HepG2 (cell line): ENCODE data around the gene SPRN. TPM values are rescaled to one million over a fixed set of nuclear protein-coding genes. Genes with fewer than 3 reads are reported as not detected.

Experiments used
- ATAC-seq: fragments of 200-7000 bp; cut with Tn5 transposase; 3 replicates; pipeline ENCODE4 v1.9.1; 2020; ENCODE audit warnings: mild to moderate bottlenecking, moderate library complexity
- BruUV-seq: library from RNA; stranded (reverse); fragments of 400-500 nt; replicated peaks from 2 replicates; lab custom pipeline; 2021; lab: Mats Ljungman, UMichigan
- CTCF ChIA-PET: fragments of 300-600 bp; formaldehyde crosslinking; extraction: SDS; loops from one replicate; lab custom pipeline; 2021; ENCODE audit warnings: low total read pairs, inconsistent platforms, low intra/inter-chr PET ratio; lab: Yijun Ruan, JAX
- POLR2A ChIA-PET: fragments of 350-600 bp; sonication (Branson Sonifier 250); formaldehyde crosslinking; loops from one replicate; lab custom pipeline; 2020; ENCODE audit warnings: antibody characterized with exemption, inconsistent platforms; lab: Yijun Ruan, JAX
- DNase-seq: peaks from one replicate; pipeline ENCODE4 v3.0.0-alpha.2; 2015; ENCODE audit warnings: low spot score
- FAIRE-seq: peaks from 3 replicates; lab custom pipeline; 2011; peaks lifted over from hg19 to GRCh38; lab: Jason Lieb, UNC
- H2AFZ ChIP-seq: one replicate; pipeline ENCODE4 v1.6.1; 2011; ENCODE audit warnings: low read length, inconsistent platforms
- H3K27ac ChIP-seq: fragments of 300-600 bp; 3 replicates; pipeline ENCODE4 v1.8.0; 2011; ENCODE audit warnings: mixed run types, mild to moderate bottlenecking, mixed read lengths, low read length, inconsistent platforms; ENCODE audit not compliant: insufficient read depth; ENCODE audit errors: extremely low read length
- H3K27me3 ChIP-seq, 2 experiments: fragments of 200-600 bp in 1 of 2; 2 replicates in 1 of 2; 3 replicates in 1 of 2; pipeline versions ENCODE4 v1.6.0 to v1.8.0; 2011; ENCODE audit warnings: low read length in 2 of 2, mild to moderate bottlenecking in 2 of 2, moderate library complexity in 2 of 2, inconsistent platforms in 1 of 2; ENCODE audit not compliant: insufficient read depth in 2 of 2, control insufficient read depth in 1 of 2
- H3K36me3 ChIP-seq, 2 experiments: fragments of 200-600 bp in 1 of 2; replicated peaks in 1 of 2; 2 replicates in 1 of 2; 3 replicates in 1 of 2; pipeline versions ENCODE4 v1.5.1 to v1.8.0; 2011; ENCODE audit warnings: low read length in 2 of 2, inconsistent platforms in 1 of 2; ENCODE audit not compliant: insufficient read depth in 2 of 2, control insufficient read depth in 1 of 2
- H3K4me1 ChIP-seq: 2 replicates; pipeline ENCODE4 v1.5.1; 2012; ENCODE audit warnings: low read length, inconsistent platforms; ENCODE audit not compliant: insufficient read depth
- H3K4me2 ChIP-seq: 2 replicates; pipeline ENCODE4 v1.6.0; 2011; ENCODE audit warnings: low read depth, low read length, inconsistent platforms
- H3K4me3 ChIP-seq, 3 experiments: fragments of 200-600 bp in 1 of 3; sonication (generic), shearing (Covaris generic) in 1 of 3; replicated peaks in 1 of 3; 2 replicates each; pipeline ENCODE4 v1.5.1; 2011 to 2016; ENCODE audit warnings: low read length in 3 of 3, inconsistent platforms in 2 of 3, low read depth in 2 of 3, mild to moderate bottlenecking in 2 of 3, control low read depth in 1 of 3, mixed read lengths in 1 of 3; ENCODE audit not compliant: insufficient read depth in 1 of 3
- H3K79me2 ChIP-seq: one replicate; pipeline ENCODE4 v1.6.1; 2011; ENCODE audit warnings: low read length, inconsistent platforms; ENCODE audit not compliant: insufficient read depth
- H3K9ac ChIP-seq: 2 replicates; pipeline ENCODE4 v1.6.0; 2011; ENCODE audit warnings: mild to moderate bottlenecking, low read depth, low read length, inconsistent platforms; ENCODE audit not compliant: insufficient read depth
- H3K9me3 ChIP-seq: 2 replicates; pipeline ENCODE4 v1.5.1; 2012; ENCODE audit warnings: mild to moderate bottlenecking, low read length
- H4K20me1 ChIP-seq: 2 replicates; pipeline ENCODE4 v1.6.0; 2011; ENCODE audit warnings: inconsistent platforms, mild to moderate bottlenecking, low read length, moderate library complexity; ENCODE audit not compliant: insufficient read depth
- DZIP1 ChIP-seq: sonication (generic); formaldehyde crosslinking; IDR thresholded peaks from 2 replicates; pipeline ENCODE4 v1.5.0; 2020; ENCODE audit warnings: mild to moderate bottlenecking, missing genetic modification reagents
- EHMT2 ChIP-seq: fragments of 200-600 bp; sonication (generic); IDR thresholded peaks from 2 replicates; pipeline ENCODE4 v1.7.0; 2017; ENCODE audit warnings: antibody characterized with exemption, low read depth, low read length, borderline replicate concordance
- RARA ChIP-seq: IDR thresholded peaks from 2 replicates; pipeline ENCODE4 v1.6.1; 2016; ENCODE audit warnings: missing genetic modification reagents, missing compliant biosample characterization
- THAP8 ChIP-seq: sonication (generic); formaldehyde crosslinking; IDR thresholded peaks from 2 replicates; pipeline ENCODE4 v1.5.1; 2020; ENCODE audit warnings: missing genetic modification reagents, mild to moderate bottlenecking, borderline replicate concordance
- ZNF24 ChIP-seq: fragments of 450-650 bp; IDR thresholded peaks from 2 replicates; pipeline ENCODE4 v1.6.1; 2017; ENCODE audit warnings: antibody characterized with exemption, mild to moderate bottlenecking
- ZNF639 ChIP-seq: conservative IDR thresholded peaks from 2 replicates; pipeline ENCODE4 v1.6.1; 2018; ENCODE audit warnings: missing genetic modification reagents
- WGBS: methylation state at CpG from one replicate; pipeline ENCODE4 v1.1.6; 2017; ENCODE audit warnings: low lambda C conversion rate; 5-methylcytosine and 5-hydroxymethylcytosine counted together
- in situ Hi-C: cut with HindIII; loops from 2 replicates; pipeline ENCODE4 v1.10.0; 2017; ENCODE audit warnings: low pct_unique_long_range_greater_than_20kb; ENCODE audit not compliant: extremely low pct_ligation_motif_present
- intact Hi-C: fragments of 100-400 bp; cut with micrococcal nuclease; formaldehyde crosslinking; loops from one replicate; pipeline ENCODE4 v1.10.0; 2022; ENCODE audit not compliant: unreplicated experiment
- polyA plus RNA-seq, 8 experiments: library from polyadenylated mRNA; depleted of rRNA in 3 of 8; stranded (reverse) in 7 of 8; unstranded in 1 of 8; fragments of >200 nt; fragmentation: Illumina TruSeq in 4 of 8; extraction: Trizol in 4 of 8; gene quantifications; 2 replicates each; pipeline versions ENCODE4 v1.2.1 to v1.2.3, GENCODE V29; 2011 to 2016; ENCODE audit warnings: low read depth in 4 of 8, missing spikeins in 1 of 8, mixed read lengths in 1 of 8; ENCODE audit not compliant: insufficient read depth in 1 of 8
- total RNA-seq, 5 experiments: library from RNA; depleted of rRNA; stranded (reverse); fragments of >200 nt; fragmentation: Illumina TruSeq; extraction: Trizol; gene quantifications; 2 replicates each; pipeline ENCODE4 v1.2.3, GENCODE V29; 2016; ENCODE audit warnings: low read depth in 1 of 5

SPRN gene
- total and polyA plus RNA-seq, 2 of the 13 experiments (the other 11 are each of a cell fraction or from before 2014, with no cell fraction given) = not detected

GRCh38 chr10:133464582-133465031 is 40.2 kb upstream of the SPRN start:
- Histone ChIP-seq H3K4me1 (no peaks in the 10 kb centered on the region), H3K9me3 (no peaks in the 10 kb centered on the region), H4K20me1 (no peaks in the 10 kb centered on the region), H3K4me3 (no peak overlapping the region), H3K79me2 (no peaks in the 10 kb centered on the region), H2AFZ (no peak overlapping the region), H3K9ac (no peak overlapping the region), H3K36me3 (no peaks in the 10 kb centered on the region), H3K27me3 (no peaks in the 10 kb centered on the region), H3K27ac (no peak overlapping the region), H3K4me2 (no peak overlapping the region)
- intact Hi-C loops (no loop called here), in situ Hi-C loops (no loop called here)
- TF ChIP-seq ZNF24 (no peak), THAP8 (CRISPR knock-in tag) (no peak), DZIP1 (CRISPR knock-in tag) (no peak), ZNF639 (no peak), EHMT2 (no peak), RARA (CRISPR knock-in tag) (no peak)
- ChIA-PET POLR2A (no interaction called here), CTCF (no interaction called here)
- no peak for FAIRE-seq
- DNase-seq = no peak
- WGBS = 100% methylated on average over 2 of the region's 12 CpGs
- BruUV-seq = no TSS peak
- ATAC-seq = no peak
